NB4 (cell line): ENCODE measurements around the gene MLH1.

ENCODE experiments used
- DNase-seq: peaks from one replicate; pipeline ENCODE4 v3.0.0; 2010; ENCODE audit warnings: low read depth
- H3K4me3 ChIP-seq: one replicate; pipeline ENCODE4 v1.5.1; 2011; ENCODE audit warnings: mild to moderate bottlenecking, low read depth, low read length, moderate library complexity
- CTCF ChIP-seq: IDR thresholded peaks from one replicate; pipeline ENCODE4 v1.5.1; 2012; ENCODE audit warnings: low read depth, low read length
- MAX ChIP-seq: IDR thresholded peaks from 2 replicates; pipeline ENCODE4 v1.6.1; 2011; ENCODE audit warnings: low read depth, low read length
- MYC ChIP-seq: IDR thresholded peaks from 2 replicates; pipeline ENCODE4 v1.6.1; 2011; ENCODE audit warnings: low read depth, low read length
- POLR2A ChIP-seq: IDR thresholded peaks from 2 replicates; pipeline ENCODE4 v1.6.1; 2011; ENCODE audit warnings: mild to moderate bottlenecking; ENCODE audit not compliant: insufficient read length; ENCODE audit errors: extremely low read depth

Gene MLH1

GRCh38 chr3:36989568-36989967 lies 3.8 kb upstream of the MLH1 start:
- peak overlapping the region; percentile 89 for H3K4me3 ChIP-seq
- no peak for TF ChIP-seq POLR2A
- TF ChIP-seq MAX: no peak
- TF ChIP-seq MYC: no peak
- TF ChIP-seq CTCF: no peak

GRCh38 chr3:36991147-36991546 lies 2.2 kb upstream of the MLH1 start:
- peak overlapping the region; percentile 89 for H3K4me3 ChIP-seq
- TF ChIP-seq CTCF (no peak), POLR2A (no peak), MAX (no peak)
- DNase-seq: no peak

More at GRCh38 chr3:36989568-36989967, 3.8 kb upstream of the MLH1 start:
- DNase-seq: no peak

GRCh38 chr3:36991923-36992805 lies 1.2 kb upstream of the MLH1 start:
- TF ChIP-seq MYC (no peak), CTCF (no peak), POLR2A (no peak), MAX (no peak)
- DNase-seq: peak; percentile 62
- H3K4me3 ChIP-seq: peak overlapping the region; percentile 89

GRCh38 chr3:36992806-36993325 lies 452 bp upstream of the MLH1 start, which contains the start of gene EPM2AIP1:
Gene EPM2AIP1 (minus strand): TSS chr3:36993131. CDS start chr3:36993077, 54 bp downstream.
- TF ChIP-seq POLR2A: peak; percentile 87
- TF ChIP-seq MAX: peak; percentile 43
- TF ChIP-seq CTCF: no peak
- TF ChIP-seq MYC: peak; percentile 70; the same call in 1 of the 2 replicates
- DNase-seq: peak; percentile 99

GRCh38 chr3:37014620-37015019 lies 21.3 kb downstream of the MLH1 start:
- no peak for DNase-seq
- TF ChIP-seq CTCF (no peak), MYC (no peak)

More at GRCh38 chr3:36992806-36993325, 452 bp upstream of the MLH1 start, which contains the start of gene EPM2AIP1:
- peak within 1 kb of the TSS; percentile 97 for H3K4me3 ChIP-seq

More at GRCh38 chr3:37014620-37015019, 21.3 kb downstream of the MLH1 start:
- H3K4me3 ChIP-seq: no peak overlapping the region
